Adrenal gland (tissue), 5 donors: ENCODE measurements around the gene CUX1.

Source experiments
- CTCF ChIP-seq, 6 experiments: fragments of 450-650 bp in 4 of 6; fragments of 200-600 bp in 2 of 6; sonication (generic) in 1 of 6; IDR thresholded peaks; 1 replicate in 5 of 6; 2 replicates in 1 of 6; pipeline versions ENCODE4 v1.5.1 to v1.8.0; 2016 to 2021; ENCODE audit warnings: antibody characterized with exemption in 6 of 6, mild to moderate bottlenecking in 2 of 6, moderate library complexity in 1 of 6
- POLR2A ChIP-seq, 2 donors: fragments of 450-650 bp; IDR thresholded peaks; one replicate each; pipeline ENCODE4 v1.6.1; 2017; ENCODE audit warnings: antibody characterized with exemption in 2 of 2, mild to moderate bottlenecking in 2 of 2, moderate library complexity in 1 of 2
- donor health status: DM: no; HTN: no; CAD: no.

GRCh38 chr7:101775181-101775580 is 42.2 kb upstream of the CUX1 start:
- TF ChIP-seq CTCF (IDR thresholded peaks at IDR 0.05) (no peak), POLR2A (IDR thresholded peaks at IDR 0.05) (no peak)
